Effector CD4-positive, alpha-beta T cell (primary cell): ENCODE data around the gene ENO2.

Experiments used
- DNase-seq: peaks from one replicate; pipeline ENCODE4 v3.0.0-alpha.2; 2020

The ENO2 gene

DNA sequence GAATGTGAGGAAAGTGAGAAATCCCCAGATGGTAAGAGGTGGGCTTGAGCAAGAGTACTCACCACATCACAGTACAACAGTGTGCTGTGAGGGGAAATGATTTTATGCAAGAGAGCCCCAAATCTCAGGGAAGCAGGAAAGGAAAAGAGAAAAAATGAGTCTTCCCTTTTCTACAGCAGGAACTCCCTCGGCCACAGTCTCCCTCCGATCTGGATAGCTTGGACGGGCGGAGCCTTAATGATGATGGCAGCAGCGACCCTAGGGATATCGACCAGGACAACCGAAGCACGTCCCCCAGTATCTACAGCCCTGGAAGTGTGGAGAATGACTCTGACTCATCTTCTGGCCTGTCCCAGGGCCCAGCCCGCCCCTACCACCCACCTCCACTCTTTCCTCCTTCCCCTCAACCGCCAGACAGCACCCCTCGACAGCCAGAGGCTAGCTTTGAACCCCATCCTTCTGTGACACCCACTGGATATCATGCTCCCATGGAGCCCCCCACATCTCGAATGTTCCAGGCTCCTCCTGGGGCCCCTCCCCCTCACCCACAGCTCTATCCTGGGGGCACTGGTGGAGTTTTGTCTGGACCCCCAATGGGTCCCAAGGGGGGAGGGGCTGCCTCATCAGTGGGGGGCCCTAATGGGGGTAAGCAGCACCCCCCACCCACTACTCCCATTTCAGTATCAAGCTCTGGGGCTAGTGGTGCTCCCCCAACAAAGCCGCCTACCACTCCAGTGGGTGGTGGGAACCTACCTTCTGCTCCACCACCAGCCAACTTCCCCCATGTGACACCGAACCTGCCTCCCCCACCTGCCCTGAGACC lies 21.2 kb downstream of the ENO2 start:
- no peak for DNase-seq

DNA sequence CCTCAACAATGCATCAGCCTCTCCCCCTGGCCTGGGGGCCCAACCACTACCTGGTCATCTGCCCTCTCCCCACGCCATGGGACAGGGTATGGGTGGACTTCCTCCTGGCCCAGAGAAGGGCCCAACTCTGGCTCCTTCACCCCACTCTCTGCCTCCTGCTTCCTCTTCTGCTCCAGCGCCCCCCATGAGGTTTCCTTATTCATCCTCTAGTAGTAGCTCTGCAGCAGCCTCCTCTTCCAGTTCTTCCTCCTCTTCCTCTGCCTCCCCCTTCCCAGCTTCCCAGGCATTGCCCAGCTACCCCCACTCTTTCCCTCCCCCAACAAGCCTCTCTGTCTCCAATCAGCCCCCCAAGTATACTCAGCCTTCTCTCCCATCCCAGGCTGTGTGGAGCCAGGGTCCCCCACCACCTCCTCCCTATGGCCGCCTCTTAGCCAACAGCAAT lies 21.8 kb downstream of the ENO2 start:
- DNase-seq = no peak

DNA sequence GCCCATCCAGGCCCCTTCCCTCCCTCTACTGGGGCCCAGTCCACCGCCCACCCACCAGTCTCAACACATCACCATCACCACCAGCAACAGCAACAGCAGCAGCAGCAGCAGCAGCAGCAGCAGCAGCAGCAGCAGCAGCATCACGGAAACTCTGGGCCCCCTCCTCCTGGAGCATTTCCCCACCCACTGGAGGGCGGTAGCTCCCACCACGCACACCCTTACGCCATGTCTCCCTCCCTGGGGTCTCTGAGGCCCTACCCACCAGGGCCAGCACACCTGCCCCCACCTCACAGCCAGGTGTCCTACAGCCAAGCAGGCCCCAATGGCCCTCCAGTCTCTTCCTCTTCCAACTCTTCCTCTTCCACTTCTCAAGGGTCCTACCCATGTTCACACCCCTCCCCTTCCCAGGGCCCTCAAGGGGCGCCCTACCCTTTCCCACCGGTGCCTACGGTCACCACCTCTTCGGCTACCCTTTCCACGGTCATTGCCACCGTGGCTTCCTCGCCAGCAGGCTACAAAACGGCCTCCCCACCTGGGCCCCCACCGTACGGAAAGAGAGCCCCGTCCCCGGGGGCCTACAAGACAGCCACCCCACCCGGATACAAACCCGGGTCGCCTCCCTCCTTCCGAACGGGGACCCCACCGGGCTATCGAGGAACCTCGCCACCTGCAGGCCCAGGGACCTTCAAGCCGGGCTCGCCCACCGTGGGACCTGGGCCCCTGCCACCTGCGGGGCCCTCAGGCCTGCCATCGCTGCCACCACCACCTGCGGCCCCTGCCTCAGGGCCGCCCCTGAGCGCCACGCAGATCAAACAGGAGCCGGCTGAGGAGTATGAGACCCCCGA lies 22.5 kb downstream of the ENO2 start:
- DNase-seq = no peak

DNA sequence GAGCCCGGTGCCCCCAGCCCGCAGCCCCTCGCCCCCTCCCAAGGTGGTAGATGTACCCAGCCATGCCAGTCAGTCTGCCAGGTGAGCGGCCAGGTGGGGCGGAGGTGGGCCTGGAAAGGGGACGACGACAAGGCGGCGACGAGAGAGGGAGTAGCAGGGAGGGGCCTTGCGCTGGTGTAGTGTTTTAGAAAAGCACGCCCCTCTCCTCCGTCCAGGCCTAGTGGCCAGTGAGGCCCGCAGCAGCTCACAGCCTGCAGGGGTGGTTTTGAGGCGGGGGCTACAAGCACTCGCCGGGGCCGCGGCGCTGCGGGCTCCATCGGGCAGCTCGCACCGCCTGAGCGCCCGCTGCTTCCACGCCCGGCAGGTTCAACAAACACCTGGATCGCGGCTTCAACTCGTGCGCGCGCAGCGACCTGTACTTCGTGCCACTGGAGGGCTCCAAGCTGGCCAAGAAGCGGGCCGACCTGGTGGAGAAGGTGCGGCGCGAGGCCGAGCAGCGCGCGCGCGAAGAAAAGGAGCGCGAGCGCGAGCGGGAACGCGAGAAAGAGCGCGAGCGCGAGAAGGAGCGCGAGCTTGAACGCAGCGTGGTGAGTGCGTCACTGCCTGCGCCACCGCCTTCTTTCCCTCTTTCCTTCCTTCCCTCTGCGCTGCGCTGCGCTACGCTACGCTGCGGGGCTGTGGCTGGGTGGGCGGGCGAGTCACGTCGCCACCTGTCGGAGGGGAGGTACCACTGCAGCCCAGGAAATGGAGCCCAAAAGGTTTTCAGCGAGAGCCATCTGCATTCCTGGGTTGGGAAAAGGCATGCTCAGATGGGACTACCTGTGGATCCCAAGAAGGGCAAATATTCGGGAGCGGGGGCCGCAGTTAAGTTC lies 23.3 kb downstream of the ENO2 start:
- peak; percentile 89 for DNase-seq

DNA sequence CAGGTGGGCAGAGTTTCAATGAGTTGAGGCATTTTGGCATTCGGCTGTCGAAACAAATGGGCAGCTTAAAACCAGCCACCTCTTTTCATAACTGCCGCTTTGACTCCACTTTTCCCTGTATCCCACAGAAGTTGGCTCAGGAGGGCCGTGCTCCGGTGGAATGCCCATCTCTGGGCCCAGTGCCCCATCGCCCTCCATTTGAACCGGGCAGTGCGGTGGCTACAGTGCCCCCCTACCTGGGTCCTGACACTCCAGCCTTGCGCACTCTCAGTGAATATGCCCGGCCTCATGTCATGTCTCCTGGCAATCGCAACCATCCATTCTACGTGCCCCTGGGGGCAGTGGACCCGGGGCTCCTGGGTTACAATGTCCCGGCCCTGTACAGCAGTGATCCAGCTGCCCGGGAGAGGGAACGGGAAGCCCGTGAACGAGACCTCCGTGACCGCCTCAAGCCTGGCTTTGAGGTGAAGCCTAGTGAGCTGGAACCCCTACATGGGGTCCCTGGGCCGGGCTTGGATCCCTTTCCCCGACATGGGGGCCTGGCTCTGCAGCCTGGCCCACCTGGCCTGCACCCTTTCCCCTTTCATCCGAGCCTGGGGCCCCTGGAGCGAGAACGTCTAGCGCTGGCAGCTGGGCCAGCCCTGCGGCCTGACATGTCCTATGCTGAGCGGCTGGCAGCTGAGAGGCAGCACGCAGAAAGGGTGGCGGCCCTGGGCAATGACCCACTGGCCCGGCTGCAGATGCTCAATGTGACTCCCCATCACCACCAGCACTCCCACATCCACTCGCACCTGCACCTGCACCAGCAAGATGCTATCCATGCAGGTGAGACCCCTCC lies 24.2 kb downstream of the ENO2 start:
- no peak for DNase-seq

DNA sequence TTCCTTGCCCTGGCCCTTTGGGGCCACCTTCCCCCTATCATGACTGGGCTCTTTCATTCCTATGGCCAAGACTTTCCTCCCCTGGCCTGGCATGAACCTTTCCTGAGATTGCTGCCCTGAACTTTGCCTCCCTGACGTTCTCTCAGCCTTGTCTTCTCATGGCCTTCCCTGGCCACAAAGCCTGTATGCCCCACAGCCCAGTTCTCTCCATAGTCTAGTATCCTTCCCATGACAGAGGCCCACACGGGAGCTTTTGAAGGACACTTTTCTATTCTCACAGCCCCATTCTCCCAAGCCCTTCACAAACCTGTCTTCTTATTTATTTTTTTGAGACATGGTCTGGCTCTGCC lies 24.8 kb downstream of the ENO2 start:
- DNase-seq = no peak

DNA sequence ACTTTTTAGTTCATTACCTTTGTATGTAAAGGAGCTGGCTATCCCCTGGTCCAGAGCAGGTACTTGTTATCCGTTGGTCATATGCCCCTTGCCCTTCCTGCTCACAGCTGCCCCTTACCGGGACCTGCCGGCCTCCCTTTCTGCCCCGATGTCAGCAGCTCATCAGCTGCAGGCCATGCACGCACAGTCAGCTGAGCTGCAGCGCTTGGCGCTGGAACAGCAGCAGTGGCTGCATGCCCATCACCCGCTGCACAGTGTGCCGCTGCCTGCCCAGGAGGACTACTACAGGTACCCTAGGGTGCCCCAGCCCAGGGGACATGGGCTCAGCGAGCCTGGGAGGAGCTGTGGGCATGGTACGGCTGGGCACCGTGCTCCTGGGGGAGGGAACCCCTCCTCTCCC lies 26.9 kb downstream of the ENO2 start:
- no peak for DNase-seq

DNA sequence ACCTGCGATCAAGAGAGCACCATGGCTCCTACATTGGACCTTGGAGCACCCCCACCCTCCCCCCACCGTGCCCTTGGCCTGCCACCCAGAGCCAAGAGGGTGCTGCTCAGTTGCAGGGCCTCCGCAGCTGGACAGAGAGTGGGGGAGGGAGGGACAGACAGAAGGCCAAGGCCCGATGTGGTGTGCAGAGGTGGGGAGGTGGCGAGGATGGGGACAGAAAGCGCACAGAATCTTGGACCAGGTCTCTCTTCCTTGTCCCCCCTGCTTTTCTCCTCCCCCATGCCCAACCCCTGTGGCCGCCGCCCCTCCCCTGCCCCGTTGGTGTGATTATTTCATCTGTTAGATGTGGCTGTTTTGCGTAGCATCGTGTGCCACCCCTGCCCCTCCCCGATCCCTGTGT lies 27.4 kb downstream of the ENO2 start:
- DNase-seq = no peak

DNA sequence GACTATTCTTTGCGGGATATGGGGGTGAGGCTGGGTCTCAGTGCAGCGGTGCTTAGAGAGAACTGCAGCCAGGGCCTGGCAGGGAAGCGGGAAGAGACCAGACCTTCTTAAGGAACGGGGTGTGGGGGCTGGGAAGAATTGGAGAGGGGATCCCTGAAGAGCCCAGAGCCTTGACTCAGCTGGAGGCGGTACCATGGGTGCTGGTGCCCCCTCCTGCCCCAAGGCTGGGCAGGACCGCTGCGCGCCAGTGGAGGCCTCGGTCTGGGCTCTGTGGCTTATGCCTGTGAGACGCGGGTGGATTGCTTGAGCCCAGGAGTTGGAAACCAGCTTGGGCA lies 27.9 kb downstream of the ENO2 start:
- no peak for DNase-seq

DNA sequence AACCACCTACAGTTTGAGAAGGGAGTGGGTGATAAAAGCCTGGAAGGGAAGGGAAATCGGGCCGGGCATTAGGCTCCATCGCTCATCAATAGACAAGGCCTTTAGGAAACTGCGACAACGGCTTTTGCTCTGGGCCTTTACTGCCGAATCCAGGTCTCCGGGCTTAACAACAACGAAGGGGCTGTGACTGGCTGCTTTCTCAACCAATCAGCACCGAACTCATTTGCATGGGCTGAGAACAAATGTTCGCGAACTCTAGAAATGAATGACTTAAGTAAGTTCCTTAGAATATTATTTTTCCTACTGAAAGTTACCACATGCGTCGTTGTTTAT lies 29.0 kb downstream of the ENO2 start:
- DNase-seq = peak; percentile 80

DNA sequence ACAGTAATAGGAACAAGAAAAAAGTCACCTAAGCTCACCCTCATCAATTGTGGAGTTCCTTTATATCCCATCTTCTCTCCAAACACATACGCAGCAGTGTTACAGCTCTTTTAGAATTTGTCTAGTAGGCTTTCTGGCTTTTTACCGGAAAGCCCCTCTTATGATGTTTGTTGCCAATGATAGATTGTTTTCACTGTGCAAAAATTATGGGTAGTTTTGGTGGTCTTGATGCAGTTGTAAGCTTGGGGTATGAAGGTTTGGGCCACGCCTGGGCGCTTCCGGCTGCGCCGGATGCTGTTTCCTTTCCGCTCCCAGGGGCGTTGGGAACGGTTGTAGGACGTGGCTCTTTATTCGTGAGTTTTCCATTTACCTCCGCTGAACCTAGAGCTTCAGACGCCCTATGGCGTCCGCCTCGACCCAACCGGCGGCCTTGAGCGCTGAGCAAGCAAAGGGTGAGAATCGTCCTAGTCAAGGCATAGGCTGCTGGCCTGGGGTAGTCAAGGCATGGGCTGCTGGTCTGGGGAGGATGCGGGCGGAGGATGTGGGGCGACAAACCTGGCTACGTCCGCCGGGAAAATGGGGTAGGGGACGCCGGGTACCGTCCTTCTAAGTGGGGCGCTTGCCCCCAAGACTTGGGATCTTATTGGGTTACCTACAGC lies 29.5 kb downstream of the ENO2 start, which contains the start of the genes C12orf57 and RNU7-1:
Gene C12orf57, plus strand, starts transcription at position 301 of the 659 bp plus-strand sequence. Its CDS starts 100 bp downstream, at position 401.
Gene RNU7-1, plus strand, starts transcription at position 95 of the 659 bp plus-strand sequence.
- DNase-seq = peak; percentile 56

DNA sequence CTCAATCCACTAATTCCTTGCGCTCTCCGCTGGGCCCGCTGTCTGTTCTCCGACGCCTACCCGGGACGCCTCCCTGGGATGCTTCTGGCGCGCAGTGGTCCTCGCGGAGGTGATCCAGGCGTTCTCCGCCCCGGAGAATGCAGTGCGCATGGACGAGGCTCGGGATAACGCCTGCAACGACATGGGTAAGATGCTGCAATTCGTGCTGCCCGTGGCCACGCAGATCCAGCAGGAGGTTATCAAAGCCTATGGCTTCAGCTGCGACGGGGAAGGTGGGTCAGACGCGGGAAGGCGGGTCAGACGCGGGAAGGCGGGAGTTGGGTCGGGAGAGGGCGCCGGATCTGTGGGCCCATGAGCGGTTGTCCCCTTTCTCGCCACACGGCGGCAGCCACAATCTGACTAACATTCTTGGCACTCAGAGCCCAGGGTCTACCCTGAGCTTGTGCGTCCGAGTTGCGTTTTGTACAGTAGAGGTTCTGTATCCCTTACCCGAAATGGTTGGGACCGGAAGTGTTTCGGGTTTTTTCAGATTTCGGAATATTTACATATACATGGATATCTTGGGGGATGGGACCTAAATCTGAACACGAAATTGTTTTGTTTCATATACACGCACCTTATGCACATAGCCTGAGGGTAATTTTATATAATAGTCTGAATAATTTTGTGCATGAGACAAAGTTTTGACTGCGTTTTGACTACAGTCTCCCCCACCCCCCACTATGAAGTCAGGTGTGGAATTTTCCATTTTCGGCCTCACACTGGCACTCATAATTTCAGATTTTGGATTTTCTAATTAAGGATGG lies 30.2 kb downstream of the ENO2 start:
- peak; percentile 82 for DNase-seq

DNA sequence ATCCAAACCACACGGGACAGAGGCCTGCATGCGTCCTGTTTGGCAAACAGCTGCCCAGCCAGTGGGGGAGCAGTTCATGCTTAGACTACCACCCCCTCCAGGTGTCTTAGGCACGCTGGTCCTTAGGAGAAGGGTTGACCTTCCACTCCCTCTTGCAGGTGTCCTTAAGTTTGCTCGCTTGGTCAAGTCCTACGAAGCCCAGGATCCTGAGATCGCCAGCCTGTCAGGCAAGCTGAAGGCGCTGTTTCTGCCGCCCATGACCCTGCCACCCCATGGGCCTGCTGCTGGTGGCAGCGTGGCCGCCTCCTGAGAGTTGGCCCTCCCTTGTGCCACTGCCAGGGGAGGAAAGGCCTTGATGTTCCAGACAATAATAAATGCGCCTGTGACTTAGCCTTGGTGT lies 31.2 kb downstream of the ENO2 start:
- no peak for DNase-seq

DNA sequence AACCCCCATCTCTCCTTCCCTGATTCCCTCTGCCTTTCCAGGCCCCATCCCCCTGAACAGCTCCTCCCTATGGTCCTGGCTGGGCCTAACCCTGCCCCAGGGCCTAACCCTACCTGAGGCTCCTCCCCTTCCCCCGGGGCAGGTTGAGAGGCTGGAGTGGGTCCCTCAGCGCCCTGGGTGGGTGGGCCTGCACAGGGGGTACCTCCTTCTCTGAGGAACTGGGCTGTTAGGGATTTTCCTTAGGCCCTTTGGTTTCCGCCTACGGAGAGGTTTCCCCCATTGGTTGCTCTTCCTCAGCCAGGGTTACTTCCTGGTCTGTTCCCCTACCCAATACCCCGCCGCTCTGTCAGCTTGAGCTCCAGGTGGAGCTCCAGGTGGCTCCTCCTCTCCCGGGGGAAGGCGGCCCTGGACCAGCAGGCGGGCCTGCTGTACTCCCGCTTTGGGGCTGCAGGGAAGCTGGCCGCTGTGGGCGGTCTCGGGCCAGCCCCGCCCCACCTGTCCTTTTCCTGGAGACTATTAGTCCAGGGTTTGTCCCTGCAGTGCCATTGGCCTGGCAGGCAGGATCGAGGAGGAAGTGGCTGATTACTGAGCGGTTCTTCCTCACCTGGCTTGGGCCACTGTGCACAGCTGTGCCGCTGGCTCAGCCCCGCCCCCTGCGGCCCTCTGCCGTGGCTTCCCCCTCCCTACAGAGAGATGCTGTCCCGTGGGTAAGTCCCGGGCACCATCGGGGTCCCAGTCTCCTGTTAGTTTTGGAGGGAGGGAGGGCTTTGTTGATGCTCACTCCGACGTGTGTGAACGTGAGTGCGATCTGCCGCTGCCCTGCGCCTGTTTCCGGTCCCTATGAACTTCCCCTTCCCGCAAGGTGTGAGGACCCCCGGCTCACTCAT lies 31.9 kb downstream of the ENO2 start:
- peak; percentile 61 for DNase-seq

DNA sequence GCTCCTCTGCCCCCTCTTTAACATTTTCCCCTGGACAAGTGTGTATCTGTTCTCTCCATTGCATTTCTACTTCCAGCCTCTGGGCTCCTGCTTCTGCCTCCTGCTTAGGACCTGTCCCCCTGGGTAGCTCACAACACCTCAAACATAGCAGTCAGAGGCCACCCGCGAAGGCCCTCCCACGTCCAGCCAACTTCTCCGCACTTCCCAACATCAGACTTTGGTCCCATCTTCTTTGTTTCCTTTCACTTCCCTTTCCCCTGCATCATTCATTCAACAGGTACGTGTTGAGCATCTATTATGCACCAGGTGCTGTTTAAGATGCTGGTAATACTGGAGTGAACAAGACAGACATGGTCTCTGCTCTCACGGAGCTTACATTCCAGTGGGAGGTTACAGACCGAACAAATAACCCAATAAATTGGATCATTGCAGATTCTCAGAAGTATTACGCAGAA lies 32.6 kb downstream of the ENO2 start:
- DNase-seq = no peak

DNA sequence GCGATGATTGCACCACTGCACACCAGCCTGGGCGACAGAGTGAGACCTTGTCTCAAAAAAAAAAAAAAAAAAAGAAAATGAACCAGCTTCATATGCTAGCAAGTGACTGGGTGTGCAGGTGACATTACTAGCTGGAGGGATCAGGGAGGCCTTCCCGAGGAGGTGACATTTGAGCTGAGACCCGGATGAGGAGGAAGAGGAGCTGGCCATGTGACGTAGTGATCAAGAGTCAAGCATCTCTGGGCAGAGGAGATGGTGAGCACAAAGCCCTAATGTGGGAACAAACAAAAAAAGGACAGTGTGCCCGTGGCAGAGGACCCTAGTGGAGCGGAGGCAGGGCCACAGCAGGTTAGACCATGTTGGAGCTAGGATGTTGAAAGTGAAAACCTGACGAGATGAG lies 33.2 kb downstream of the ENO2 start:
- no peak for DNase-seq

DNA sequence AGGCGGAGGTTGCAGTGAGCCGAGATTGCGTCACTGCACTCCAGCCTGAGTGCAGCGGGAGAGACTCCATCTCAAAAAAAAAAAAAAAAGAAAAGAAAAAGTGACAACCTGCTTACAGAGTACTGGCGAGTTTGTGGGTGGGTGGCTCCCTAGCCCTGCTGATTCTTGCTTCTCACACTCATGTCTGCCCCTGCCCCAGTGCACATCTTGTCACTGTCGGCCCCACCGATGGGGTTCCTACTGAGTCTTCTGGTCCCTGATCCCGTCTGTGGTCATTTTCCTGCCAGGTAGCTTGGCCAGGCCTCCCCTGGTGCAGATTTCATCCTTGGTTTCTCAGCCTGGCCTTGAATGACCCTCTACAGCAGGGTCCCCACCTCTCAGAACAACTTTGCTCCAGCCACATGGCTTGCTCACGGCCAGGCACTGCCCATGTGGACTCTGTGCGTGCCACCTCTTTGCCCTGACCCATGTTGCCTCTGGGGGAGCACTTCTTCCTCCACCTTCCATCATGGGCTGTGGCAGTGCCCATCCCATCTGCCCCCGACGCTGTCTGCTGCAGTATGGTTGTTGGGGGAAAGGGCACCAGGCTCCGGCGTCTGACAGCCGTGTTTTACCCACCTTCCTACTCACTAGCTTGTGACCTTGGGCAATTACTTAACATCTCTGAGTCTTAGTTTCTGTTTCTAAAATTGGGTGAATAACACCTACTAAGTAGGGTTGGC lies 34.7 kb downstream of the ENO2 start:
- DNase-seq = no peak

DNA sequence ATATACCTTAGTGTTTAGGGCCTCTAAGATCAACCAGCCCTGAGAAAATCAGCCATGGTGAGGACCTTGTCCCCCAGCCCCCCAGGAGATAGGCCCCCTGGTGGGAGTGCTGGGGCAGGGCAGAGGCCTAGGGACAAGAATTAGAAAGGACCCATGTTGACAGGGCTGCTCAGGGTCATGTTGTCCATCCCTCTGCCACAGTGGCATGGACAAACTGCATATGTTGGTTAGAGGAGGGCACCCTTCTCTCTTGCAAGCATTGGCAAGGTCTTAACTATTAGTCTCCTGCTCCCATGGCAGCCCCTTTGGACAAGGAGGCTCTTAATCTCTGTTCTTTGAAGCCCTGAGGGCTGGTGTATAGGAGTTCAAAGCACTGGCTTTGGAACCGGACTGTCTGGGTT lies 36.0 kb downstream of the ENO2 start:
- DNase-seq = no peak
